Measurements from ENCODE around the gene SULT1C4. TPM values are rescaled to one million over a fixed set of nuclear protein-coding genes. Genes with fewer than 3 reads are reported as not detected.

Gene SULT1C4
- total RNA-seq, 1 donor, result not detected

DNA sequence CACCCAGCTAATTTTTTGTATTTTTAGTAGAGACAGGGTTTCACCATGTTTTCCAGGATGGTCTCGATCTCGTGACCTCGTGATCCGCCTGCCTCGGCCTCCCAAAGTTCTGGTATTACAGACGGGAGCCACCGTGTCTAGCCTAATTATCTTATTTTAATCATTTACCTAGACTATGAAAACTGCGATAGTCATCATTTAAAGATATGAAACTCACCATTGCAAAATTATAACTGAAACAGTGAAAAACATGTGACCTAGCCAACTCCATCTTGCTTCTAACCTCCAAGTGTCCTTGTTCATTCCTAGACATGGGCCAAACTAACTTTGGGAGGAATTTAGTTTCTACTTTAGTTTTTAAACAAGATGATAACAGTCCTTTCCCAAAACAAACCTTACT is 17.4 kb downstream of the SULT1C4 start:
- H3K9me3 ChIP-seq (ENCODE audit: low read depth, low read length), result peaks cover 8% of the 10 kb centered on the region
- no peaks in the 10 kb centered on the region for H3K4me1 ChIP-seq (ENCODE audit: insufficient read depth, low read length)
- no peaks in the 10 kb centered on the region for H4K20me1 ChIP-seq (ENCODE audit: insufficient read depth, low read length)
- no peak overlapping the region for H3K4me3 ChIP-seq (ENCODE audit: insufficient read depth, low read length)
- TF ChIP-seq, protein P1, sequence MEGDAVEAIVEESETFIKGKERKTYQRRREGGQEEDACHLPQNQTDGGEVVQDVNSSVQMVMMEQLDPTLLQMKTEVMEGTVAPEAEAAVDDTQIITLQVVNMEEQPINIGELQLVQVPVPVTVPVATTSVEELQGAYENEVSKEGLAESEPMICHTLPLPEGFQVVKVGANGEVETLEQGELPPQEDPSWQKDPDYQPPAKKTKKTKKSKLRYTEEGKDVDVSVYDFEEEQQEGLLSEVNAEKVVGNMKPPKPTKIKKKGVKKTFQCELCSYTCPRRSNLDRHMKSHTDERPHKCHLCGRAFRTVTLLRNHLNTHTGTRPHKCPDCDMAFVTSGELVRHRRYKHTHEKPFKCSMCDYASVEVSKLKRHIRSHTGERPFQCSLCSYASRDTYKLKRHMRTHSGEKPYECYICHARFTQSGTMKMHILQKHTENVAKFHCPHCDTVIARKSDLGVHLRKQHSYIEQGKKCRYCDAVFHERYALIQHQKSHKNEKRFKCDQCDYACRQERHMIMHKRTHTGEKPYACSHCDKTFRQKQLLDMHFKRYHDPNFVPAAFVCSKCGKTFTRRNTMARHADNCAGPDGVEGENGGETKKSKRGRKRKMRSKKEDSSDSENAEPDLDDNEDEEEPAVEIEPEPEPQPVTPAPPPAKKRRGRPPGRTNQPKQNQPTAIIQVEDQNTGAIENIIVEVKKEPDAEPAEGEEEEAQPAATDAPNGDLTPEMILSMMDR (IDR thresholded peaks at IDR 0.05; ENCODE audit: extremely low read depth, low read depth, low read length), result no peak
- H3K27me3 ChIP-seq (ENCODE audit: insufficient read depth, low read length), result no peaks in the 10 kb centered on the region
- no peak overlapping the region for H3K27ac ChIP-seq (ENCODE audit: low read depth, low read length)
- H3K4me2 ChIP-seq (ENCODE audit: insufficient read depth, low read length), result no peak overlapping the region
- no peaks in the 10 kb centered on the region for H3K79me2 ChIP-seq (ENCODE audit: insufficient read depth, low read length)
- H3K36me3 ChIP-seq (ENCODE audit: insufficient read depth, low read length), result no peaks in the 10 kb centered on the region
- DNase-seq (ENCODE audit: insufficient read length, low spot score, missing footprints), result no peak
- no peak overlapping the region for H2AFZ ChIP-seq (ENCODE audit: low read length)

GRCh38 chr2:108396845-108397244 is 19.1 kb downstream of the SULT1C4 start:
- Histone ChIP-seq H3K4me1 (ENCODE audit: insufficient read depth, low read length) (no peaks in the 10 kb centered on the region), H3K4me2 (ENCODE audit: insufficient read depth, low read length) (no peak overlapping the region), H3K9me3 (ENCODE audit: low read depth, low read length) (peaks cover 8% of the 10 kb centered on the region), H3K36me3 (ENCODE audit: insufficient read depth, low read length) (no peaks in the 10 kb centered on the region), H3K27me3 (ENCODE audit: insufficient read depth, low read length) (no peaks in the 10 kb centered on the region), H3K4me3 (ENCODE audit: insufficient read depth, low read length) (no peak overlapping the region), H4K20me1 (ENCODE audit: insufficient read depth, low read length) (no peaks in the 10 kb centered on the region), H3K79me2 (ENCODE audit: insufficient read depth, low read length) (no peaks in the 10 kb centered on the region), H2AFZ (ENCODE audit: low read length) (no peak overlapping the region), H3K27ac (ENCODE audit: low read depth, low read length) (no peak overlapping the region)
- no peak for DNase-seq (ENCODE audit: insufficient read length, low spot score, missing footprints)
- TF ChIP-seq, protein P1 (IDR thresholded peaks at IDR 0.05; ENCODE audit: extremely low read depth, low read depth, low read length), result peak; percentile 46

DNA sequence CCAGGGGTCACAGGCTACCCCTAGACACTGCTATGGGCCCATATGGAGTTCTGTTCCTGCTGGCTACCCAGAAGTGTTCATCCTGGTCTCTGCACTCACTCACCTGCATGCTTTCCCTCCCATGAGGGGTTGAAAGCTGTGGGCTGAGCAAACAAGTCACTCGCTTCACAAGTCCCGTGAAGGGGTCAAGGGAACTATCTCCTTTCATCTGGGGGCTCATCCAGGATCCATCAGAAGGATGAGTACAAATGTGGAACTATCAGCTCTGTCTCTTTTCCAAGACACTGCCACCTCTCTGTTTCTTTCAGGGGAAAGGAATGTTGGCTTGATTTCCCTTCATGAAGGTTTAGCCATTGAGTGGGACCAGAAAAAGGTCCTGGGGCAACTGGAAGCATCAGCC is 21.7 kb downstream of the SULT1C4 start:
- Histone ChIP-seq H3K79me2 (ENCODE audit: insufficient read depth, low read length) (no peaks in the 10 kb centered on the region), H3K27ac (ENCODE audit: low read depth, low read length) (no peak overlapping the region), H3K4me3 (ENCODE audit: insufficient read depth, low read length) (no peak overlapping the region), H4K20me1 (ENCODE audit: insufficient read depth, low read length) (no peaks in the 10 kb centered on the region), H3K4me1 (ENCODE audit: insufficient read depth, low read length) (peaks cover 6% of the 10 kb centered on the region), H3K4me2 (ENCODE audit: insufficient read depth, low read length) (no peak overlapping the region), H3K27me3 (ENCODE audit: insufficient read depth, low read length) (no peaks in the 10 kb centered on the region), H3K36me3 (ENCODE audit: insufficient read depth, low read length) (no peaks in the 10 kb centered on the region), H3K9me3 (ENCODE audit: low read depth, low read length) (peaks cover 8% of the 10 kb centered on the region), H2AFZ (ENCODE audit: low read length) (no peak overlapping the region)
- TF ChIP-seq, protein P1 (IDR thresholded peaks at IDR 0.05; ENCODE audit: extremely low read depth, low read depth, low read length), result no peak
- no peak for DNase-seq (ENCODE audit: insufficient read length, low spot score, missing footprints)

DNA sequence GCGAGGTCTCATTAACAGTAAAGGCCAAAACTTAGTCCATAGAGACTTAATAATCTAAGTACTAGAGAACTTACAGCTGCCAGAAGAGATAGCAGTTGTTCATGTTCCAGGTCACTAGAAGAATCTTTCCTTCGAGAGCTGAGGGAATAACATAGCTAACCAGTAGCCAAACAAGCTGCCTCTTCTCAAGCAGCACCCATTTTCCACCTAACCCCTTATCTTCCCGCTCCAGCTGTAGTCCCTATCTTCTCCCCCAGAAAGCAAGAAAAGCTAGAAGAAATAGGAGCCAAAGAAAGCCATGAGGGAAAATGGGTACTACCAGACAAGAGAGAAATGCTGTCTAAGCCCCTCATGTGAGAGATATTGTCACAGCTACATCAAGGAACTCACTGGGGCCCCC is 24.0 kb downstream of the SULT1C4 start:
- Histone ChIP-seq H3K27ac (ENCODE audit: low read depth, low read length) (no peak overlapping the region), H3K4me2 (ENCODE audit: insufficient read depth, low read length) (no peak overlapping the region), H3K9me3 (ENCODE audit: low read depth, low read length) (peaks cover 8% of the 10 kb centered on the region), H3K27me3 (ENCODE audit: insufficient read depth, low read length) (no peaks in the 10 kb centered on the region), H3K79me2 (ENCODE audit: insufficient read depth, low read length) (no peaks in the 10 kb centered on the region), H3K4me3 (ENCODE audit: insufficient read depth, low read length) (no peak overlapping the region), H4K20me1 (ENCODE audit: insufficient read depth, low read length) (no peaks in the 10 kb centered on the region), H3K36me3 (ENCODE audit: insufficient read depth, low read length) (no peaks in the 10 kb centered on the region), H3K4me1 (ENCODE audit: insufficient read depth, low read length) (peaks cover 6% of the 10 kb centered on the region), H2AFZ (ENCODE audit: low read length) (no peak overlapping the region)
- TF ChIP-seq, protein P1 (IDR thresholded peaks at IDR 0.05; ENCODE audit: extremely low read depth, low read depth, low read length), result no peak
- no peak for DNase-seq (ENCODE audit: insufficient read length, low spot score, missing footprints)

All from osteoblast (primary cell).